Placental epithelial cell (primary cell): ENCODE data around the gene PHOSPHO1. TPM values are rescaled to one million over a fixed set of nuclear protein-coding genes. Genes with fewer than 3 reads are reported as not detected.

Experiments used
- total RNA-seq: library from RNA; depleted of rRNA; stranded (reverse); fragments of >200 nt; gene quantifications from 2 replicates; pipeline ENCODE4 v1.2.3, GENCODE V29; 2012

PHOSPHO1 gene, protein sequence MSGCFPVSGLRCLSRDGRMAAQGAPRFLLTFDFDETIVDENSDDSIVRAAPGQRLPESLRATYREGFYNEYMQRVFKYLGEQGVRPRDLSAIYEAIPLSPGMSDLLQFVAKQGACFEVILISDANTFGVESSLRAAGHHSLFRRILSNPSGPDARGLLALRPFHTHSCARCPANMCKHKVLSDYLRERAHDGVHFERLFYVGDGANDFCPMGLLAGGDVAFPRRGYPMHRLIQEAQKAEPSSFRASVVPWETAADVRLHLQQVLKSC
- total RNA-seq, result not detected in 2 replicates

DNA sequence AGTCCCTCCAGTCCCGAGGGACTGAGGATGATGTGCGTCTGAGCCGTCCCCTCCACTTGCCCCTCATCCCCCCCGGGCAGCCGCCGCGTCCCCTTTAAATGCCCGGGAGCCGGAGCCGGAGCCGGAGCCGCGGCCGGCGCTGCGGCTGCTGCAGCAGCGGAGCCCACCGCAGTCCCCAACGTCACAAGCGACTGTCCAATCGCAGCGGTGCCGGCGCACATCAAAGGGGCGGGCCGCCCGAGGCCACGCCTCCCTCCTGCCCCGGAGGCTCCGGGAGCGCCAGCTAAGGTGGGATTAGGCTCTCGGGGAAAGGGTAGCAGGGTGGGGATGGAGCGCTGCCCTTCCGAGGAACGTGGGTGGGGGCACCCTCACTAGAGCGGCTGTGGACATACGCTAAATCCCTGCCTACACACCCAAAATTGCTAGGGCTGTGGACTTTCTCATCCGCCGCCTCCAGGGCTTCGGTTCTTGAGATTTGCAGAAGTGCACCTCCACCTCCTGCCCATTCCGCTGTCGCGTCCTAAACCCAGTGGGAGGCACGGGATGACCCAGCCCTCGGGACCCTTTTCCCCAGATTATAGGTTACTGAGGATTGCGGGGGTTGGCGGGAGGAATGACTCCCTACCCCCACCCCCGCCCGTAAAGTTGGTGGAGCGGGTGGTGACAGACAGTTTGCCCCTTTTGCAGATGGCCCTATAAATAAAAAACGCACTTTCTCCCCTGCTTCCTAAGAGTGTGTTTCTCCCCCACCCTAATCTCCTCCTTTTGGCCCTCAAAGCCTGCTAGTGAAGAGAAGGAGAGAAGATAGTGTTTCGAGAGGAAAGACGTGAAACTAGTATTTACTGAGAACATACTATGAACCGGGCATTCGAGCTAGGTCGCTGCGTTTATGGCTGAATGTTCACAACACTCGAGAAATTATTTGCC, at the start of gene PHOSPHO1:
Gene PHOSPHO1 (minus strand): TSS at position 152 of the 927 bp plus-strand sequence. CDS start 4,096 bp downstream, outside the sequence.

DNA sequence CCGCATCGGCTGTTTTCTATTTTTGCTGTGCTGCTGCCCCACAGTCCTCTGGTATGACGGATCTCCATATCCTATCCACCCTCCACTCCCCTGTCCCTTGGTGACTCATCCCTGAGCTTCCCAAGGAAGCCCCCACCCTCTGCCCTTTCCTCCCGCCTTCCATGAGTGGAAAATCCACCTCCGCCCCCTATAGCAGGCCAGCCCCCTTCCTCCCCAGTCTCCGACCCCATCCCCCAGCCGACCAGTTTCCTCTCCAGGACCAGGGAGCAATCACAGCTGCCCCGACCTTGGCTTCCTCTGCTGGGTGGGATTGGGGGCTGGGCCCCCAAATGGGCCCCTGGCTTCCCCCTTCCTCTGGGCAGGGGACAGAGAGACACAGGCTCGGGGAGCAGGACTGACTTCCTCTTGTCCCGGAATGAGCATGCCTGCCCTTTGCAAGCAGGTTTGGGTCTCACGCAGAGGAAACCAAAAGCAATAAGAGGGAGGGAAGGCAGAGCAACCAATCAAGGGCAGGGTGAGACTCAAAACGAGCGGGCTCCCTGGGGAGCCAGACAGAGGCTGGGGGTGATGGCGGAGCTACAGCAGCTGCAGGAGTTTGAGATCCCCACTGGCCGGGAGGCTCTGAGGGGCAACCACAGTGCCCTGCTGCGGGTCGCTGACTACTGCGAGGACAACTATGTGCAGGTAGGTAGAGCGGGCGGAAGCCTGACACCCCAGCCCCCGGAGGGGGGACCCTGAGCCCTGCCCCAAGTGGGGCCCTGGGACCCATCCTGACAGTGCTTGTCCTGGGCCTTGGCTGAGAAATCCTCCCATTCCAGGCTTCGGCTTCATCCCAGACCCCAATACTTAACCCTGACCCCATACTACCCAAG, 20.2 kb downstream of the PHOSPHO1 start, which contains the start of the genes ABI3 and GNGT2:
Gene ABI3 (plus strand): TSS at position 550 of the 872 bp plus-strand sequence. CDS start 18 bp downstream, at position 568.
Gene GNGT2 (minus strand): TSS at position 417 of the 872 bp plus-strand sequence. CDS start 3,152 bp downstream, outside the sequence.

Other genes with a start within 250 kb of the PHOSPHO1 start
- gene IGF2BP1, start 233.4 kb downstream of the PHOSPHO1 start, total RNA-seq, result 20.4 and 24.3 TPM in 2 replicates
- not detected in 2 replicates for gene B4GALNT2, start 98.0 kb downstream of the PHOSPHO1 start, total RNA-seq
- gene GNGT2, start 20.2 kb downstream of the PHOSPHO1 start, total RNA-seq, result not detected in 2 replicates
- gene ABI3, start 20.1 kb downstream of the PHOSPHO1 start, total RNA-seq, result not detected in 2 replicates
- 37.7 and 40.0 TPM in 2 replicates for gene ZNF652, start 131.5 kb upstream of the PHOSPHO1 start, total RNA-seq
- 48.3 and 153 TPM in 2 replicates for gene PHB1, start 184.1 kb upstream of the PHOSPHO1 start, total RNA-seq